Neural cell (in vitro differentiated cells): Measurements from ENCODE around the gene MIF. TPM values are rescaled to one million over a fixed set of nuclear protein-coding genes. Genes with fewer than 3 reads are reported as not detected.
A peak's percentile ranks its signal among the peaks of the same experiment; 100 is the strongest.
"Not testable (repeated sequence)": the region's sequence is repeated elsewhere in the genome, so short reads cannot be mapped to it uniquely, and the experiment has no call there.

Experiments
- H2AFZ ChIP-seq: fragments of 200-600, 300-800 bp; sonication (generic), shearing (Covaris generic); 2 replicates; pipeline ENCODE4 v1.6.0; 2014; ENCODE audit warnings: low read depth, mild to moderate bottlenecking, antibody characterized with exemption, low read length, moderate library complexity
- H3F3A ChIP-seq: fragments of 200-600 bp; shearing (Covaris generic); 2 replicates; pipeline ENCODE4 v1.6.1; 2016; ENCODE audit warnings: mild to moderate bottlenecking, moderate library complexity, mixed read lengths, antibody characterized with exemption, low read length; ENCODE audit not compliant: insufficient read depth, poor library complexity, severe bottlenecking
- H3K27ac ChIP-seq: fragments of 200-600, 300-800 bp; sonication (generic), shearing (Covaris generic); 2 replicates; pipeline ENCODE4 v1.5.1; 2014; ENCODE audit warnings: mild to moderate bottlenecking, low read length, moderate library complexity
- H3K27me3 ChIP-seq: fragments of 300-800, 200-600 bp; sonication (generic), shearing (Covaris generic); 2 replicates; pipeline ENCODE4 v1.6.0; 2014; ENCODE audit warnings: mild to moderate bottlenecking, low read depth, low read length, moderate library complexity; ENCODE audit not compliant: insufficient read depth
- H3K36me3 ChIP-seq: fragments of 300-800, 200-600 bp; sonication (generic), shearing (Covaris generic); 2 replicates; pipeline ENCODE4 v1.5.1; 2014; ENCODE audit warnings: mild to moderate bottlenecking, antibody characterized with exemption, low read length, moderate library complexity; ENCODE audit not compliant: insufficient read depth
- H3K4me2 ChIP-seq: fragments of 300-800, 200-600 bp; sonication (generic), shearing (Covaris generic); 2 replicates; pipeline ENCODE4 v1.6.0; 2014; ENCODE audit warnings: mild to moderate bottlenecking, low read length
- H3K4me3 ChIP-seq: fragments of 300-800, 200-600 bp; sonication (generic), shearing (Covaris generic); 2 replicates; pipeline ENCODE4 v1.5.1; 2014; ENCODE audit warnings: mild to moderate bottlenecking, low read length, moderate library complexity
- H3K79me2 ChIP-seq: fragments of 200-600 bp; shearing (Covaris generic); replicated peaks from 2 replicates; pipeline ENCODE4 v1.6.0; 2014; ENCODE audit warnings: mild to moderate bottlenecking, low read length, moderate library complexity; ENCODE audit not compliant: insufficient read depth
- H3K9ac ChIP-seq: fragments of 300-800, 200-600 bp; sonication (generic), shearing (Covaris generic); 2 replicates; pipeline ENCODE4 v1.6.1; 2016; ENCODE audit warnings: mild to moderate bottlenecking, low read length, mixed read lengths
- H3K9me2 ChIP-seq: fragments of 200-600 bp; shearing (Covaris generic); 2 replicates; pipeline ENCODE4 v1.6.1; 2016; ENCODE audit warnings: mild to moderate bottlenecking, low read length, mixed read lengths; ENCODE audit not compliant: insufficient read depth
- H3K9me3 ChIP-seq: fragments of 200-600, 300-800 bp; sonication (generic), shearing (Covaris generic); 2 replicates; pipeline ENCODE4 v1.6.1; 2016; ENCODE audit warnings: mild to moderate bottlenecking, mixed run types, low read length, moderate library complexity, mixed read lengths
- H4K20me1 ChIP-seq: fragments of 200-600 bp; shearing (Covaris generic); 2 replicates; pipeline ENCODE4 v1.6.1; 2016; ENCODE audit warnings: mild to moderate bottlenecking, mixed run types; ENCODE audit not compliant: insufficient read depth
- CTCF ChIP-seq: fragments of 450-650 bp; IDR thresholded peaks from 2 replicates; pipeline ENCODE4 v1.5.1; 2014; ENCODE audit warnings: antibody characterized with exemption, mild to moderate bottlenecking, moderate library complexity; ENCODE audit not compliant: poor library complexity, severe bottlenecking
- EP300 ChIP-seq: fragments of 450-650 bp; conservative IDR thresholded peaks from 2 replicates; pipeline ENCODE4 v1.6.1; 2014; ENCODE audit warnings: antibody characterized with exemption, mild to moderate bottlenecking, moderate library complexity; ENCODE audit not compliant: poor library complexity, severe bottlenecking
- EZH2 ChIP-seq: fragments of 200-600, 300-800 bp; shearing (Covaris generic), sonication (generic); IDR thresholded peaks from 2 replicates; pipeline ENCODE4 v1.6.1; 2014; ENCODE audit warnings: antibody characterized with exemption, low read length, borderline replicate concordance, mild to moderate bottlenecking; ENCODE audit not compliant: insufficient read depth, poor library complexity, severe bottlenecking
- MXI1 ChIP-seq: fragments of 450-650 bp; conservative IDR thresholded peaks from 2 replicates; pipeline ENCODE4 v1.6.1; 2014; ENCODE audit warnings: antibody characterized with exemption, mild to moderate bottlenecking; ENCODE audit not compliant: poor library complexity, severe bottlenecking
- POLR2AphosphoS5 ChIP-seq: IDR thresholded peaks from 2 replicates; pipeline ENCODE4 v1.6.1; 2012
- RAD21 ChIP-seq: fragments of 450-650 bp; conservative IDR thresholded peaks from 2 replicates; pipeline ENCODE4 v1.6.1; 2014; ENCODE audit warnings: antibody characterized with exemption, mild to moderate bottlenecking, moderate library complexity
- REST ChIP-seq: IDR thresholded peaks from 2 replicates; pipeline ENCODE4 v1.6.1; 2012; ENCODE audit warnings: borderline replicate concordance
- SMC3 ChIP-seq: fragments of 450-650 bp; conservative IDR thresholded peaks from 2 replicates; pipeline ENCODE4 v1.6.1; 2014; ENCODE audit warnings: antibody characterized with exemption, mild to moderate bottlenecking, moderate library complexity; ENCODE audit not compliant: poor library complexity
- TAF1 ChIP-seq: IDR thresholded peaks from 2 replicates; pipeline ENCODE4 v1.6.1; 2012; ENCODE audit warnings: low read depth
- polyA plus RNA-seq: library from polyadenylated mRNA; depleted of rRNA; stranded (reverse); fragments of >200 nt; gene quantifications from 2 replicates; pipeline ENCODE4 v1.2.3, GENCODE V29; 2014

The MIF gene
- polyA plus RNA-seq, 1 donor from 2014 or later = 369 TPM

GRCh38 chr22:23858484-23858815, 35.7 kb upstream of the MIF start:
- Histone ChIP-seq H3K4me3 (peak overlapping the region; percentile 83), H3K9me3 (no peaks in the 10 kb centered on the region), H3K27ac (peak overlapping the region; percentile 99), H4K20me1 (no peaks in the 10 kb centered on the region), H3K9ac (peak overlapping the region; percentile 97), H3F3A (no peaks in the 10 kb centered on the region), H3K27me3 (no peaks in the 10 kb centered on the region), H2AFZ (peak overlapping the region; percentile 89), H3K4me2 (peak overlapping the region; percentile 81), H3K36me3 (no peaks in the 10 kb centered on the region), H3K79me2 (peaks cover 2% of the 10 kb centered on the region), H3K9me2 (no peaks in the 10 kb centered on the region)
- no peak for TF ChIP-seq EZH2
- no peak for TF ChIP-seq REST
- TF ChIP-seq EP300 = no peak
- TF ChIP-seq CTCF = no peak
- TF ChIP-seq TAF1 = no peak
- TF ChIP-seq SMC3 = no peak
- TF ChIP-seq MXI1 = no peak
- TF ChIP-seq RAD21 = no peak
- TF ChIP-seq POLR2AphosphoS5 = no peak

- peak overlapping the region; percentile 99 for H3K27ac ChIP-seq
Observed at GRCh38 chr22:23859201-23859600, 35.0 kb upstream of the MIF start.

GRCh38 chr22:23860187-23860586, 34.0 kb upstream of the MIF start:
- H3K79me2 ChIP-seq, H4K20me1 ChIP-seq, H3K27me3 ChIP-seq, H3K9me2 ChIP-seq, H3F3A ChIP-seq, H3K4me3 ChIP-seq, H3K4me2 ChIP-seq, H3K27ac ChIP-seq, H2AFZ ChIP-seq, H3K36me3 ChIP-seq, H3K9ac ChIP-seq, H3K9me3 ChIP-seq: not testable (repeated sequence)

More at GRCh38 chr22:23859201-23859600, 35.0 kb upstream of the MIF start:
- Histone ChIP-seq H3K36me3 (no peaks in the 10 kb centered on the region), H3K9ac (peak overlapping the region; percentile 97), H3F3A (no peaks in the 10 kb centered on the region), H2AFZ (no peak overlapping the region), H3K9me3 (no peaks in the 10 kb centered on the region), H3K9me2 (no peaks in the 10 kb centered on the region), H3K79me2 (peaks cover 2% of the 10 kb centered on the region), H3K27me3 (no peaks in the 10 kb centered on the region), H4K20me1 (no peaks in the 10 kb centered on the region), H3K4me3 (peak overlapping the region; percentile 83), H3K4me2 (peak overlapping the region; percentile 81)
- no peak for TF ChIP-seq TAF1
- no peak for TF ChIP-seq POLR2AphosphoS5
- no peak for TF ChIP-seq CTCF
- TF ChIP-seq SMC3 = no peak
- TF ChIP-seq RAD21 = no peak
- TF ChIP-seq EP300 = no peak
- no peak for TF ChIP-seq MXI1
- TF ChIP-seq EZH2 = no peak
